GM19099 (cell line): ENCODE data around the gene GINS1.

Experiments used
- POLR2A ChIP-seq: IDR thresholded peaks from 3 replicates; pipeline ENCODE4 v1.6.1; 2011; ENCODE audit warnings: low read depth; ENCODE audit not compliant: insufficient read length; ENCODE audit errors: extremely low read depth

GINS1 gene

GRCh38 chr20:25476106-25477013, 68.9 kb downstream of the GINS1 start:
- no peak for TF ChIP-seq POLR2A

- no peak for TF ChIP-seq POLR2A
Measured at GRCh38 chr20:25477014-25477882, 69.8 kb downstream of the GINS1 start.

GRCh38 chr20:25478889-25479568, 71.6 kb downstream of the GINS1 start:
- no peak for TF ChIP-seq POLR2A

- TF ChIP-seq POLR2A = no peak
Measured at GRCh38 chr20:25479638-25480037, 72.2 kb downstream of the GINS1 start.

- TF ChIP-seq POLR2A = no peak
Measured at GRCh38 chr20:25480156-25480555, 72.7 kb downstream of the GINS1 start.

GRCh38 chr20:25480797-25481196, 73.3 kb downstream of the GINS1 start:
- TF ChIP-seq POLR2A = no peak

- TF ChIP-seq POLR2A = no peak
Measured at GRCh38 chr20:25481235-25481917, 73.9 kb downstream of the GINS1 start.

GRCh38 chr20:25481918-25482253, 74.4 kb downstream of the GINS1 start:
- TF ChIP-seq POLR2A = no peak

GRCh38 chr20:25483431-25484132, 76.1 kb downstream of the GINS1 start:
- no peak for TF ChIP-seq POLR2A

- no peak for TF ChIP-seq POLR2A
Measured at GRCh38 chr20:25484224-25484846, 76.9 kb downstream of the GINS1 start.

GRCh38 chr20:25484911-25485511, 77.5 kb downstream of the GINS1 start:
- no peak for TF ChIP-seq POLR2A

- TF ChIP-seq POLR2A = no peak
Measured at GRCh38 chr20:25485872-25486271, 78.4 kb downstream of the GINS1 start.

- no peak for TF ChIP-seq POLR2A
Measured at GRCh38 chr20:25486377-25486776, 78.9 kb downstream of the GINS1 start.
